ENCODE data around the gene PAAF1. TPM values are rescaled to one million over a fixed set of nuclear protein-coding genes. Genes with fewer than 3 reads are reported as not detected.

The PAAF1 gene
- total and polyA plus RNA-seq, 2 experiments from 2014 or later: 6.7 to 24.1 TPM

DNA sequence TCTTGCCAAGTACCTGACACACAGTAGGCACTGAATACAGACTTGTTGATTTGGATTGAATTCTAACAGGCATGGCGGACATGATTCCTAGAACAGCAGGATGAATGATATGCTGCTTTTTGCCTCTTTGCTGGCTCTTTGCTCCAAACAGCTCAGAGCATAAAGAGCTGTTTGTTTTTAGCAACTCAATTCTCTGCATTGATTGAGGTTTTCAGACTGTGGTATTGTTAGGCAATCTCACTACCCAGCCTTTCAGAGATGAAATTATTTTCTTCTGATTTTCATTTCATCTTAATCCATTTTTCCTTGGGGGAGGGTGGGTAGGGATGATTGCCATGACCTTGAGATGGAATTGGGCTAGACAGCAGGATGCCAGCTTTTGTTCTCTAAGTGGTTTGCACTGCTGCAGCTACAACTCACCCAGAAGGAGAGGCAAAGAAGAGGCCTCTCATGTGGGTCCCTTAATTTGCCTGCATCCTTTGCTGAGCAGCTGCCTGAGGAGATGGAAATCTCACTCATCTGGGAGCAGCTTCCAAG, 20.7 kb upstream of the PAAF1 start:
- no peak for DNase-seq
- H3K9me2 ChIP-seq (ENCODE audit: insufficient read depth): no peaks in the 10 kb centered on the region

DNA sequence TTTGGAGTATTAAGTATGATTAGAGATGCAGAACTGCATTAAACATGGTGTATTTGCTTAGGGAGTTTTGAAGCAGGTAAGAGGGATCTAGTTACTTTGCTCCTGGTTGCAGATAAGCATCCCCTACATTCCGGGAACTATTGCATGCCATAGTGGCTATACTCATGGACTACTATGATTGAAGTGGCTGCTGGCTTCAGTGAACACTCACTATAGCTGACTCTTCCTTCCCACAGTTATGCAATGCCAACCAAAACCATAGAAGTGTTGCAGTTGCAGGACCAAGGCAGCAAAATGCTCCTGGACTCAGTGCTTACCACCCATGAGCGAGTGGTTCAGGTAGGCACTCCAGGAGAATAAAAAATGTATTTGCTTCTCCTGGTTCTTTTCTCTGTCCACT, 17.1 kb upstream of the PAAF1 start:
- H3K9me3 ChIP-seq (ENCODE audit: low read depth): no peaks in the 10 kb centered on the region
- H3K9me2 ChIP-seq (ENCODE audit: insufficient read depth): no peaks in the 10 kb centered on the region
- H3K27me3 ChIP-seq (replicated peaks; ENCODE audit: insufficient read depth): no peaks in the 10 kb centered on the region
- no peaks in the 10 kb centered on the region for H3K4me1 ChIP-seq (ENCODE audit: insufficient read depth)
- no peaks in the 10 kb centered on the region for H4K20me1 ChIP-seq (ENCODE audit: insufficient read depth)
- DNase-seq: peak; percentile 24
- H3F3A ChIP-seq (ENCODE audit: insufficient read depth): no peaks in the 10 kb centered on the region
- no peak overlapping the region for H2AFZ ChIP-seq
- no peaks in the 10 kb centered on the region for H3K79me2 ChIP-seq (ENCODE audit: insufficient read depth)
- no peak overlapping the region for H3K4me2 ChIP-seq (ENCODE audit: unreplicated experiment)
- H3K27ac ChIP-seq: no peak overlapping the region
- 0 out of 2 replicates have a peak, but pooled peaks cover 3% of the 10 kb centered on the region for H3K36me3 ChIP-seq (ENCODE audit: low read depth)
- in situ Hi-C loops (cut with MboI): no loop called here
- 93 to 98% methylated on average over 2 of the region's 2 CpGs for WGBS, 2 experiments (ENCODE audit: low coverage in 1 of 2, low lambda C conversion rate in 2 of 2, missing lambda C conversion rate in 2 of 2)
- no peak overlapping the region for H3K9ac ChIP-seq
- H3K4me3 ChIP-seq: no peak overlapping the region
- no peak for TF ChIP-seq EZH2phosphoT487 (IDR thresholded peaks at IDR 0.05; ENCODE audit: insufficient read depth, low read depth)

More for the DNA sequence above, 20.7 kb upstream of the PAAF1 start:
- H3K9ac ChIP-seq: no peak overlapping the region
- H2AFZ ChIP-seq: no peak overlapping the region
- in situ Hi-C loops (cut with MboI): no loop called here
- H3K4me1 ChIP-seq (ENCODE audit: insufficient read depth): no peaks in the 10 kb centered on the region; the same call in 1 of the 2 replicates
- no peaks in the 10 kb centered on the region for H3K27me3 ChIP-seq (replicated peaks; ENCODE audit: insufficient read depth)
- H3K4me2 ChIP-seq (ENCODE audit: unreplicated experiment): no peak overlapping the region
- H4K20me1 ChIP-seq (ENCODE audit: insufficient read depth): no peaks in the 10 kb centered on the region
- TF ChIP-seq EZH2 (IDR thresholded peaks at IDR 0.05; ENCODE audit: insufficient read depth, poor library complexity, severe bottlenecking): no peak
- no peak for TF ChIP-seq EZH2phosphoT487 (IDR thresholded peaks at IDR 0.05; ENCODE audit: insufficient read depth, low read depth)
- no peak overlapping the region for H3K27ac ChIP-seq
- 96% methylated on average over 1 of the region's 1 CpG for WGBS, 2 experiments (ENCODE audit: low coverage in 1 of 2, low lambda C conversion rate in 2 of 2, missing lambda C conversion rate in 2 of 2)
- H3K9me3 ChIP-seq (ENCODE audit: low read depth): no peaks in the 10 kb centered on the region
- H3K4me3 ChIP-seq: no peak overlapping the region
- H3K36me3 ChIP-seq (ENCODE audit: low read depth): no peaks in the 10 kb centered on the region
- H3F3A ChIP-seq (ENCODE audit: insufficient read depth): no peaks in the 10 kb centered on the region
- H3K79me2 ChIP-seq (ENCODE audit: insufficient read depth): no peaks in the 10 kb centered on the region

- no peaks in the 10 kb centered on the region for H4K20me1 ChIP-seq (ENCODE audit: insufficient read depth)
- 53 to 58% methylated on average over 2 of the region's 2 CpGs for WGBS, 2 experiments (ENCODE audit: low coverage in 1 of 2, low lambda C conversion rate in 2 of 2, missing lambda C conversion rate in 2 of 2)
- no peaks in the 10 kb centered on the region for H3K79me2 ChIP-seq (ENCODE audit: insufficient read depth)
- H3K9me2 ChIP-seq (ENCODE audit: insufficient read depth): no peaks in the 10 kb centered on the region
- H3K4me3 ChIP-seq: no peak overlapping the region
- no peaks in the 10 kb centered on the region; the same call in 1 of the 2 replicates for H3F3A ChIP-seq (ENCODE audit: insufficient read depth)
- in situ Hi-C loops (cut with MboI): no loop called here
- H3K27ac ChIP-seq: no peak overlapping the region
- TF ChIP-seq EZH2 (IDR thresholded peaks at IDR 0.05; ENCODE audit: insufficient read depth, poor library complexity, severe bottlenecking) (no peak), EZH2phosphoT487 (IDR thresholded peaks at IDR 0.05; ENCODE audit: insufficient read depth, low read depth) (no peak)
- no peak for DNase-seq
- H3K4me1 ChIP-seq (ENCODE audit: insufficient read depth): no peaks in the 10 kb centered on the region
- no peak overlapping the region for H3K9ac ChIP-seq
- H3K9me3 ChIP-seq (ENCODE audit: low read depth): no peaks in the 10 kb centered on the region
- no peak overlapping the region for H2AFZ ChIP-seq
- no peak overlapping the region for H3K4me2 ChIP-seq (ENCODE audit: unreplicated experiment)
- H3K27me3 ChIP-seq (replicated peaks; ENCODE audit: insufficient read depth): no peaks in the 10 kb centered on the region
- 0 out of 2 replicates have a peak, but pooled peaks cover 3% of the 10 kb centered on the region for H3K36me3 ChIP-seq (ENCODE audit: low read depth)
Measured at GRCh38 chr11:73860202-73860601, 16.6 kb upstream of the PAAF1 start.

DNA sequence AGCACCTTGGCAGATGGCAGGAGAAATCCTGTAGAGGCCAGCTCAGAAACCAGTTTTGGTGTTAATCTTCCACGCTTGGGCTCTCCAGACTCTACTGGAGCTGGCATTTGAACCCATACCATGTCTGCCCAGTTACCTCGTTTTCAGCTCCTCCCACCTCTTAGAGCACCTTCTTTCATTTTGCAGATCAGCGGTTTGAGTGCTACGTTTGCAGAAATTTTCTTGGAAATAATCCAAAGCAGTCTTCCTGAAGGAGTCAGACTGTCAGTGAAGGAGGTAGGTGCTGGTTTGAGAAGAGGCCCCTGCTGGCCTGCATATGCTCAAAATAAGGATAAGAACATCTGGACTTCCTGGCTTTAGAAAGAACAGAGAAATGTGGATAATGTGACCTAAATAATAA, 13.8 kb upstream of the PAAF1 start:
- no peaks in the 10 kb centered on the region for H4K20me1 ChIP-seq (ENCODE audit: insufficient read depth)
- peaks cover 18% of the 10 kb centered on the region for H3K4me1 ChIP-seq (ENCODE audit: insufficient read depth)
- TF ChIP-seq EZH2phosphoT487 (IDR thresholded peaks at IDR 0.05; ENCODE audit: insufficient read depth, low read depth): no peak
- no peak for TF ChIP-seq EZH2 (IDR thresholded peaks at IDR 0.05; ENCODE audit: insufficient read depth, poor library complexity, severe bottlenecking)
- H3K27me3 ChIP-seq (replicated peaks; ENCODE audit: insufficient read depth): no peaks in the 10 kb centered on the region
- H3K4me3 ChIP-seq: no peak overlapping the region
- H2AFZ ChIP-seq: no peak overlapping the region
- DNase-seq: no peak
- no peak overlapping the region for H3K9ac ChIP-seq
- no peak overlapping the region for H3K4me2 ChIP-seq (ENCODE audit: unreplicated experiment)
- in situ Hi-C loops (cut with MboI): no loop called here
- peaks cover 19% of the 10 kb centered on the region for H3F3A ChIP-seq (ENCODE audit: insufficient read depth)
- no peaks in the 10 kb centered on the region for H3K9me3 ChIP-seq (ENCODE audit: low read depth)
- no peaks in the 10 kb centered on the region for H3K79me2 ChIP-seq (ENCODE audit: insufficient read depth)
- 88 to 89% methylated on average over 4 of the region's 4 CpGs for WGBS, 2 experiments (ENCODE audit: low coverage in 1 of 2, low lambda C conversion rate in 2 of 2, missing lambda C conversion rate in 2 of 2)
- H3K27ac ChIP-seq: no peak overlapping the region
- 0 out of 2 replicates have a peak, but pooled peaks cover 3% of the 10 kb centered on the region for H3K36me3 ChIP-seq (ENCODE audit: low read depth)
- H3K9me2 ChIP-seq (ENCODE audit: insufficient read depth): no peaks in the 10 kb centered on the region
